H9 (cell line): ENCODE data around the gene RINL. TPM values are rescaled to one million over a fixed set of nuclear protein-coding genes. Genes with fewer than 3 reads are reported as not detected.
A peak's percentile ranks its signal among the peaks of the same experiment; 100 is the strongest.

Experiments used
- DNase-seq: peaks from one replicate; pipeline ENCODE4 v3.0.0-alpha.2; 2017
- H2AFZ ChIP-seq: one replicate; pipeline ENCODE4 v1.6.1; 2013; ENCODE audit warnings: mild to moderate bottlenecking, low read length, control low read depth, moderate library complexity
- H2AK5ac ChIP-seq: 2 replicates; pipeline ENCODE4 v1.6.1; 2013; ENCODE audit warnings: low read length, control low read depth, mixed read lengths; ENCODE audit not compliant: insufficient read length
- H2BK120ac ChIP-seq: one replicate; pipeline ENCODE4 v1.6.1; 2013; ENCODE audit warnings: low read depth, mild to moderate bottlenecking, low read length, control low read depth, inconsistent platforms; ENCODE audit not compliant: poor library complexity, severe bottlenecking
- H2BK12ac ChIP-seq: 2 replicates; pipeline ENCODE4 v1.6.1; 2013; ENCODE audit warnings: low read length, control low read depth, mixed read lengths, low read depth; ENCODE audit not compliant: insufficient read length
- H2BK15ac ChIP-seq: 2 replicates; pipeline ENCODE4 v1.6.1; 2013; ENCODE audit warnings: low read depth, low read length, control low read depth
- H2BK20ac ChIP-seq: one replicate; pipeline ENCODE4 v1.6.1; 2013; ENCODE audit warnings: low read depth, mild to moderate bottlenecking, low read length, control low read depth, inconsistent platforms; ENCODE audit not compliant: poor library complexity, severe bottlenecking
- H2BK5ac ChIP-seq: 2 replicates; pipeline ENCODE4 v1.6.1; 2013; ENCODE audit warnings: low read length, control low read depth, mixed read lengths; ENCODE audit not compliant: insufficient read length
- H3K14ac ChIP-seq: 2 replicates; pipeline ENCODE4 v1.6.1; 2013; ENCODE audit warnings: low read length, control low read depth; ENCODE audit not compliant: insufficient read depth
- H3K18ac ChIP-seq: 2 replicates; pipeline ENCODE4 v1.6.1; 2013; ENCODE audit warnings: low read depth, mild to moderate bottlenecking, mixed read lengths, low read length, control low read depth; ENCODE audit not compliant: insufficient read length
- H3K23ac ChIP-seq: 2 replicates; pipeline ENCODE4 v1.6.1; 2013; ENCODE audit warnings: low read length, control low read depth, mixed read lengths, low read depth; ENCODE audit not compliant: insufficient read length
- H3K23me2 ChIP-seq: 2 replicates; pipeline ENCODE4 v1.6.1; 2013; ENCODE audit warnings: low read depth, mild to moderate bottlenecking, mixed read lengths, low read length, control low read depth; ENCODE audit not compliant: insufficient read length, poor library complexity, severe bottlenecking
- H3K27ac ChIP-seq: 2 replicates; pipeline ENCODE4 v1.5.1; 2013; ENCODE audit warnings: low read length, control low read depth, mixed read lengths, low read depth; ENCODE audit not compliant: insufficient read length
- H3K27me3 ChIP-seq: 2 replicates; pipeline ENCODE4 v1.6.1; 2013; ENCODE audit warnings: low read length, control low read depth, inconsistent platforms; ENCODE audit not compliant: insufficient read depth
- H3K4ac ChIP-seq: 2 replicates; pipeline ENCODE4 v1.6.1; 2013; ENCODE audit warnings: low read depth, mild to moderate bottlenecking, control low read depth, inconsistent platforms, low read length, moderate library complexity
- H3K4me1 ChIP-seq: 2 replicates; pipeline ENCODE4 v1.6.1; 2013; ENCODE audit warnings: low read length, control low read depth, inconsistent platforms; ENCODE audit not compliant: insufficient read depth
- H3K4me2 ChIP-seq: 2 replicates; pipeline ENCODE4 v1.6.1; 2013; ENCODE audit warnings: low read length, control low read depth, mixed read lengths; ENCODE audit not compliant: insufficient read length, insufficient read depth
- H3K56ac ChIP-seq: 2 replicates; pipeline ENCODE4 v1.6.1; 2013; ENCODE audit warnings: low read depth, mild to moderate bottlenecking, mixed read lengths, low read length, control low read depth; ENCODE audit not compliant: insufficient read length
- H3K79me1 ChIP-seq: 2 replicates; pipeline ENCODE4 v1.6.1; 2013; ENCODE audit warnings: low read depth, mild to moderate bottlenecking, moderate library complexity, low read length, control low read depth, inconsistent platforms; ENCODE audit not compliant: insufficient read depth, poor library complexity, severe bottlenecking
- H3K79me2 ChIP-seq: 2 replicates; pipeline ENCODE4 v1.6.1; 2013; ENCODE audit warnings: low read length, control low read depth, inconsistent platforms; ENCODE audit not compliant: insufficient read depth
- H3K9ac ChIP-seq: 2 replicates; pipeline ENCODE4 v1.6.1; 2013; ENCODE audit warnings: low read length, control low read depth, mixed read lengths; ENCODE audit not compliant: insufficient read length; ENCODE audit errors: extremely low read depth
- H3K9me3 ChIP-seq: one replicate; pipeline ENCODE4 v1.6.1; 2013; ENCODE audit warnings: low read depth, low read length, inconsistent platforms; ENCODE audit not compliant: control insufficient read depth
- H3T11ph ChIP-seq: one replicate; pipeline ENCODE4 v1.6.1; 2013; ENCODE audit warnings: mild to moderate bottlenecking, low read length, control low read depth, inconsistent platforms
- H4K20me1 ChIP-seq: one replicate; pipeline ENCODE4 v1.6.1; 2013; ENCODE audit not compliant: control insufficient read depth, insufficient read length, insufficient read depth
- H4K5ac ChIP-seq: 2 replicates; pipeline ENCODE4 v1.6.1; 2013; ENCODE audit warnings: low read depth, mild to moderate bottlenecking, mixed read lengths, low read length, control low read depth; ENCODE audit not compliant: insufficient read length
- H4K8ac ChIP-seq: replicated peaks from 2 replicates; pipeline ENCODE4 v1.6.1; 2013; ENCODE audit warnings: low read length, control low read depth, mixed read lengths, low read depth; ENCODE audit not compliant: insufficient read length
- H4K91ac ChIP-seq: 2 replicates; pipeline ENCODE4 v1.6.1; 2013; ENCODE audit warnings: low read depth, mild to moderate bottlenecking, moderate library complexity, mixed read lengths, low read length, control low read depth; ENCODE audit not compliant: insufficient read length
- H3K27ac Mint-ChIP-seq, 3 experiments: 2 replicates in 2 of 3; 3 replicates in 1 of 3; pipeline ENCODE4 v1.8.0; 2020 to 2021; ENCODE audit warnings: mixed read lengths in 3 of 3, mild to moderate bottlenecking in 1 of 3, moderate library complexity in 1 of 3
- H3K27me3 Mint-ChIP-seq: 2 replicates; pipeline ENCODE4 v1.8.0; 2021; ENCODE audit warnings: low read depth, mild to moderate bottlenecking, moderate library complexity, mixed read lengths
- H3K36me3 Mint-ChIP-seq, 3 experiments: 2 replicates in 2 of 3; 3 replicates in 1 of 3; pipeline ENCODE4 v1.8.0; 2020 to 2021; ENCODE audit warnings: low read depth in 3 of 3, mixed read lengths in 3 of 3; ENCODE audit not compliant: insufficient read depth in 1 of 3
- H3K4me1 Mint-ChIP-seq, 2 experiments: 2 replicates each; pipeline ENCODE4 v1.8.0; 2020; ENCODE audit warnings: mixed read lengths in 2 of 2
- H3K4me3 Mint-ChIP-seq, 2 experiments: 2 replicates in 1 of 2; 3 replicates in 1 of 2; pipeline ENCODE4 v1.8.0; 2020 to 2021; ENCODE audit warnings: mild to moderate bottlenecking in 2 of 2, mixed read lengths in 2 of 2, moderate library complexity in 1 of 2
- H3K9me3 Mint-ChIP-seq, 2 experiments: 2 replicates in 1 of 2; 3 replicates in 1 of 2; pipeline ENCODE4 v1.8.0; 2020; ENCODE audit warnings: mild to moderate bottlenecking in 2 of 2, mixed read lengths in 2 of 2, moderate library complexity in 1 of 2
- WGBS: extraction: QIAGEN DNeasy Blood & Tissue Kit; methylation state at CpG from one replicate; pipeline ENCODE4 v1.1.7; 2013; ENCODE audit warnings: missing lambda C conversion rate, low lambda C conversion rate, mixed read lengths; ENCODE audit not compliant: insufficient read length; ENCODE audit errors: extremely low coverage; 5-methylcytosine and 5-hydroxymethylcytosine counted together
- total RNA-seq: library from RNA; stranded (reverse); gene quantifications from 2 replicates; pipeline ENCODE4 v1.2.1, GENCODE V29; 2021
- TF ChIP-seq, protein P1 (sequence below): fragments of 200-600 bp; sonication (generic); conservative IDR thresholded peaks from 3 replicates; pipeline ENCODE4 v1.8.0; 2021; ENCODE audit warnings: antibody characterized with exemption, mild to moderate bottlenecking

RINL gene
- total RNA-seq, 1 experiment from 2014 or later = 6.4 TPM

DNA sequence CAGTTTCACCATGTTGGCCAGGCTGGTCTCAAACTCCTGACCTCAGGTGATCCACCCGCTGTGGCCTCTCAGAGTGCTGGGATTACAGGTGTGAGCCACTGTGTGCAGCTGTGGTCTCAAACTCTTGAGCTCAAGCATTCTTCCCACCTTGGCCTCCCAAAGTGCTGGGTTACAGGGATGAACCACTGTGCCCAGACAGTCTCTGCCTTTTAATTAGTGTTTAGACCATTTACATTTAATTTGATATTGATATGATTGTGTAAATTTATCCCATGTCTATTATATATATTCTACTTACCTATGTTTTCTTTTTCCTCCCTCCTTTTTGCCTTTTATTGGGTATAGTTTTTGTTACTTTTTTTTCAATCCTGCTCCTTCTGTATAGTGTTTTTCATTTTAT is 23.6 kb upstream of the RINL start:
- no peak overlapping the region for H2BK12ac ChIP-seq
- no peak overlapping the region for H3K27ac ChIP-seq
- H3K9ac ChIP-seq = no peak overlapping the region
- H4K5ac ChIP-seq = no peak overlapping the region
- no peaks in the 10 kb centered on the region for H3K9me3 ChIP-seq
- H4K20me1 ChIP-seq = no peaks in the 10 kb centered on the region
- no peak overlapping the region for H3K4me2 ChIP-seq
- H3K9me3 Mint-ChIP-seq = peaks cover 0 to 3% of the 10 kb centered on the region in 2 experiments; a peak in 1 of 5 replicates
- H3K79me2 ChIP-seq = no peaks in the 10 kb centered on the region
- H3K4me3 Mint-ChIP-seq = peak overlapping the region; percentile 35 to 53; a peak in 1 of 5 replicates
- H3K27ac Mint-ChIP-seq = no peak overlapping the region
- no peaks in the 10 kb centered on the region for H3K79me1 ChIP-seq
- TF ChIP-seq, protein P1, sequence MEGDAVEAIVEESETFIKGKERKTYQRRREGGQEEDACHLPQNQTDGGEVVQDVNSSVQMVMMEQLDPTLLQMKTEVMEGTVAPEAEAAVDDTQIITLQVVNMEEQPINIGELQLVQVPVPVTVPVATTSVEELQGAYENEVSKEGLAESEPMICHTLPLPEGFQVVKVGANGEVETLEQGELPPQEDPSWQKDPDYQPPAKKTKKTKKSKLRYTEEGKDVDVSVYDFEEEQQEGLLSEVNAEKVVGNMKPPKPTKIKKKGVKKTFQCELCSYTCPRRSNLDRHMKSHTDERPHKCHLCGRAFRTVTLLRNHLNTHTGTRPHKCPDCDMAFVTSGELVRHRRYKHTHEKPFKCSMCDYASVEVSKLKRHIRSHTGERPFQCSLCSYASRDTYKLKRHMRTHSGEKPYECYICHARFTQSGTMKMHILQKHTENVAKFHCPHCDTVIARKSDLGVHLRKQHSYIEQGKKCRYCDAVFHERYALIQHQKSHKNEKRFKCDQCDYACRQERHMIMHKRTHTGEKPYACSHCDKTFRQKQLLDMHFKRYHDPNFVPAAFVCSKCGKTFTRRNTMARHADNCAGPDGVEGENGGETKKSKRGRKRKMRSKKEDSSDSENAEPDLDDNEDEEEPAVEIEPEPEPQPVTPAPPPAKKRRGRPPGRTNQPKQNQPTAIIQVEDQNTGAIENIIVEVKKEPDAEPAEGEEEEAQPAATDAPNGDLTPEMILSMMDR = no peak
- H4K8ac ChIP-seq = no peak overlapping the region
- peaks cover 15 to 18% of the 10 kb centered on the region in 2 experiments for H3K4me1 Mint-ChIP-seq
- H2BK15ac ChIP-seq = no peak overlapping the region
- H3K18ac ChIP-seq = no peak overlapping the region
- no CpG with 5 or more reads among the region's 1 CpG for WGBS
- H2BK5ac ChIP-seq = no peak overlapping the region
- H3K23ac ChIP-seq = no peak overlapping the region
- H3K4ac ChIP-seq = no peak overlapping the region
- H3K27me3 ChIP-seq = no peaks in the 10 kb centered on the region
- H3K56ac ChIP-seq = no peak overlapping the region
- no peak overlapping the region for H2BK120ac ChIP-seq
- no peak overlapping the region for H3T11ph ChIP-seq
- H3K23me2 ChIP-seq = no peaks in the 10 kb centered on the region
- no peak overlapping the region for H3K14ac ChIP-seq
- DNase-seq = no peak
- no peak overlapping the region for H2BK20ac ChIP-seq
- H4K91ac ChIP-seq = no peak overlapping the region
- peaks cover 6 to 24% (median 15%) of the 10 kb centered on the region in 3 experiments; a peak in 6 of 7 replicates for H3K36me3 Mint-ChIP-seq
- peaks cover 15% of the 10 kb centered on the region for H3K27me3 Mint-ChIP-seq
- peaks cover 2% of the 10 kb centered on the region; the same call in 1 of the 2 replicates for H3K4me1 ChIP-seq
- no peak overlapping the region for H2AFZ ChIP-seq
- H2AK5ac ChIP-seq = no peak overlapping the region
